ENCODE results near the gene HACD2.

HACD2 gene

DNA sequence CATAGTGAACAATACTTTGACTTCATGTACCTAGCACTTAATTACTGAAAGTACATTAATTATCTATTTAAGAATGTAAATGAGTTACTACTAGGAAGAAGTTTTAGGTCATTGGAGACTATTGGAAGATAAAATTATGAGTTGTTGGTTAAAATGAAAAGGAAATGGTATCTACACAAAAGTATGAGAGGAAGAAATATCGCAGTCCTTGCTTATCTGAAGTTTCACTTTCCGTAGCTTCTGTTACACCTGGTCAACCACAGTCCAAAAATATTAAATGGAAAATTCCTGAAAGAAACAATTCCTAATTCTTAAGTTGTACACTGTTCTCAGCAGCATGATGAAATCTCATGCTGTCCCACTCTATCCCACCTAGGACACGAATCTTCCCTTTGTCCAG is 57.8 kb downstream of the HACD2 start:
- no peaks in the 10 kb centered on the region for H3K9me3 ChIP-seq (ENCODE audit: insufficient read depth, low read depth, low read length)

DNA sequence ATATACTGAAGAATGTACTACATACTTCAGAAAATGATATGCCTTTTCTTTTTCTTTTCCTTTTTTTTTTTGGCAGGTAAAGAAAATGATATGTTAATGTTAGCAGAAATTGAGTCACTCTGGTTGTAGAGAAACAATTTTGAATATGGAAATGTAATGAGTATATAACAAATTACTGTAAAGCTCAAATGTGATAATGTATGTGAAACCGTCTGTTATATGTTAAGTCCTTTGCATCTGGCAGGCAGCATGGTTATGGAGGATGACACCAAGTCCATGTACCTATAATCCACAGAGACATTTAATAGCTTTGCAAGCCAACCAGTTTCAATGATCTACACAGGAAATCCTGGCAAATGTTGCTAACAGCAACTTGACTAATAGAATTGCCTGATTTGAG is 58.4 kb downstream of the HACD2 start:
- Histone ChIP-seq H2BK12ac (ENCODE audit: low read length) (no peak overlapping the region), H3K23ac (ENCODE audit: low read length) (no peak overlapping the region), H3K14ac (ENCODE audit: low read length) (no peak overlapping the region), H2AFZ (ENCODE audit: insufficient read depth, low read length, poor library complexity) (no peak overlapping the region), H3K4ac (ENCODE audit: low read depth, low read length) (no peak overlapping the region), H3K79me2 (ENCODE audit: control insufficient read depth, insufficient read depth, low read length, poor library complexity) (no peaks in the 10 kb centered on the region), H4K8ac (ENCODE audit: low read depth, low read length) (no peak overlapping the region), H3K4me1 (ENCODE audit: control insufficient read depth in 1 of 2, insufficient read depth in 2 of 2, low read length in 2 of 2) (no peaks in the 10 kb centered on the region), H2BK5ac (ENCODE audit: low read depth, low read length, poor library complexity) (no peak overlapping the region), H3K18ac (ENCODE audit: low read length) (no peak overlapping the region), H4K12ac (ENCODE audit: low read depth, low read length) (no peak overlapping the region), H3K36me3 (ENCODE audit: control insufficient read depth in 1 of 2, insufficient read depth in 2 of 2, low read length in 2 of 2) (peaks cover 15 to 21% of the 10 kb centered on the region in 2 experiments), H3K27ac (ENCODE audit: low read depth, low read length) (no peak overlapping the region), H3K9ac (ENCODE audit: low read length) (no peak overlapping the region), H3K79me1 (ENCODE audit: low read length) (no peaks in the 10 kb centered on the region), H3K9me3 (ENCODE audit: insufficient read depth, low read depth, low read length) (no peaks in the 10 kb centered on the region), H2BK120ac (ENCODE audit: insufficient read depth, low read length, poor library complexity) (no peak overlapping the region), H3K27me3 (ENCODE audit: insufficient read depth, low read length) (no peaks in the 10 kb centered on the region), H3K4me2 (ENCODE audit: low read length) (no peak overlapping the region), H4K91ac (ENCODE audit: low read depth, low read length) (no peak overlapping the region), H2AK5ac (ENCODE audit: low read length) (no peak overlapping the region), H3K4me3 (ENCODE audit: low read depth, low read length) (no peak overlapping the region)
- WGBS (ENCODE audit: extremely low coverage, insufficient coverage, insufficient read length), result no CpG with 5 or more reads among the region's 1 CpG
- no peak for DNase-seq

More for the DNA sequence above, 57.8 kb downstream of the HACD2 start:
- no CpG with 5 or more reads among the region's 3 CpGs for WGBS (ENCODE audit: extremely low coverage, insufficient coverage, insufficient read length)
- H3K4me3 ChIP-seq (ENCODE audit: low read depth, low read length), result no peak overlapping the region
- H3K79me2 ChIP-seq (ENCODE audit: control insufficient read depth, insufficient read depth, low read length, poor library complexity), result no peaks in the 10 kb centered on the region
- no peak overlapping the region for H2BK12ac ChIP-seq (ENCODE audit: low read length)
- H3K9ac ChIP-seq (ENCODE audit: low read length), result no peak overlapping the region
- DNase-seq, result no peak
- no peak overlapping the region for H2BK5ac ChIP-seq (ENCODE audit: low read depth, low read length, poor library complexity)
- no peak overlapping the region for H4K8ac ChIP-seq (ENCODE audit: low read depth, low read length)
- H3K14ac ChIP-seq (ENCODE audit: low read length), result no peak overlapping the region
- H3K36me3 ChIP-seq (ENCODE audit: control insufficient read depth in 1 of 2, insufficient read depth in 2 of 2, low read length in 2 of 2), result peaks cover 15 to 20% of the 10 kb centered on the region in 2 experiments
- no peak overlapping the region for H3K23ac ChIP-seq (ENCODE audit: low read length)
- no peak overlapping the region for H3K18ac ChIP-seq (ENCODE audit: low read length)
- H3K27me3 ChIP-seq (ENCODE audit: insufficient read depth, low read length), result no peaks in the 10 kb centered on the region
- H3K4ac ChIP-seq (ENCODE audit: low read depth, low read length), result no peak overlapping the region
- no peak overlapping the region for H2BK120ac ChIP-seq (ENCODE audit: insufficient read depth, low read length, poor library complexity)
- no peak overlapping the region for H4K91ac ChIP-seq (ENCODE audit: low read depth, low read length)
- H3K4me1 ChIP-seq (ENCODE audit: control insufficient read depth in 1 of 2, insufficient read depth in 2 of 2, low read length in 2 of 2), result no peaks in the 10 kb centered on the region
- H3K27ac ChIP-seq (ENCODE audit: low read depth, low read length), result no peak overlapping the region
- H2AK5ac ChIP-seq (ENCODE audit: low read length), result no peak overlapping the region
- no peaks in the 10 kb centered on the region for H3K79me1 ChIP-seq (ENCODE audit: low read length)
- H3K4me2 ChIP-seq (ENCODE audit: low read length), result no peak overlapping the region
- H2AFZ ChIP-seq (ENCODE audit: insufficient read depth, low read length, poor library complexity), result no peak overlapping the region
- no peak overlapping the region for H4K12ac ChIP-seq (ENCODE audit: low read depth, low read length)

- no peak overlapping the region for H3K27ac ChIP-seq (ENCODE audit: low read depth, low read length)
- no peaks in the 10 kb centered on the region for H3K79me1 ChIP-seq (ENCODE audit: low read length)
- no peaks in the 10 kb centered on the region for H3K79me2 ChIP-seq (ENCODE audit: control insufficient read depth, insufficient read depth, low read length, poor library complexity)
- DNase-seq, result no peak
- no peak overlapping the region for H4K8ac ChIP-seq (ENCODE audit: low read depth, low read length)
- no peak overlapping the region for H3K18ac ChIP-seq (ENCODE audit: low read length)
- H3K23ac ChIP-seq (ENCODE audit: low read length), result no peak overlapping the region
- H2AFZ ChIP-seq (ENCODE audit: insufficient read depth, low read length, poor library complexity), result no peak overlapping the region
- no peak overlapping the region for H2AK5ac ChIP-seq (ENCODE audit: low read length)
- H2BK120ac ChIP-seq (ENCODE audit: insufficient read depth, low read length, poor library complexity), result no peak overlapping the region
- H3K9me3 ChIP-seq (ENCODE audit: insufficient read depth, low read depth, low read length), result no peaks in the 10 kb centered on the region
- H2BK12ac ChIP-seq (ENCODE audit: low read length), result no peak overlapping the region
- no peak overlapping the region for H4K91ac ChIP-seq (ENCODE audit: low read depth, low read length)
- H3K27me3 ChIP-seq (ENCODE audit: insufficient read depth, low read length), result no peaks in the 10 kb centered on the region
- peaks cover 15 to 22% of the 10 kb centered on the region in 2 experiments for H3K36me3 ChIP-seq (ENCODE audit: control insufficient read depth in 1 of 2, insufficient read depth in 2 of 2, low read length in 2 of 2)
- H3K4me3 ChIP-seq (ENCODE audit: low read depth, low read length), result no peak overlapping the region
- no peak overlapping the region for H2BK5ac ChIP-seq (ENCODE audit: low read depth, low read length, poor library complexity)
- no peak overlapping the region for H3K4me2 ChIP-seq (ENCODE audit: low read length)
- H4K12ac ChIP-seq (ENCODE audit: low read depth, low read length), result no peak overlapping the region
- H3K4me1 ChIP-seq (ENCODE audit: control insufficient read depth in 1 of 2, insufficient read depth in 2 of 2, low read length in 2 of 2), result no peaks in the 10 kb centered on the region
- H3K14ac ChIP-seq (ENCODE audit: low read length), result no peak overlapping the region
- H3K4ac ChIP-seq (ENCODE audit: low read depth, low read length), result no peak overlapping the region
- no CpG with 5 or more reads among the region's 3 CpGs for WGBS (ENCODE audit: extremely low coverage, insufficient coverage, insufficient read length)
- H3K9ac ChIP-seq (ENCODE audit: low read length), result no peak overlapping the region
These were observed 59.4 kb downstream of the HACD2 start for GRCh38 chr3:123525433-123525832.

DNA sequence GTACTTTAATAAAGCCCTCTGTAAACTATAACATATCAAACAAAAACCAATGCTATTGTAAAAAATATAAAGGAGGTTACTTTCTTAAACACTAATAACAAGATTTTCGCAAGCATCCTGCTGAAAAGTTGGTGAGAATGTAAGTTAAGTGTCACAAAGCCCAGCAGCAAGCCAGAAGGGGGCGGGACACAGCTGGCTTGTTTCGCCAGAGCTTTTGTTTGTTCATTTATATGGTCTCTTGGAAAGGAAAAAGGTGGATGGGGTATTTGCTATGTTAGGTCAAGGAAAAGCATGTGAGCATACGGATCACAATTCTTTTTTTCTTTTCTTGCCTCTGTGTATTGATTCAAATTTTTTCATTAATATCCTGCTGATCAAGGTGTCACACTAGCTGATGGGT is 59.9 kb downstream of the HACD2 start:
- Histone ChIP-seq H3K9me3 (ENCODE audit: insufficient read depth, low read depth, low read length) (no peaks in the 10 kb centered on the region), H3K79me2 (ENCODE audit: control insufficient read depth, insufficient read depth, low read length, poor library complexity) (no peaks in the 10 kb centered on the region), H3K4me1 (ENCODE audit: control insufficient read depth in 1 of 2, insufficient read depth in 2 of 2, low read length in 2 of 2) (no peaks in the 10 kb centered on the region), H3K4ac (ENCODE audit: low read depth, low read length) (no peak overlapping the region), H3K18ac (ENCODE audit: low read length) (no peak overlapping the region), H3K23ac (ENCODE audit: low read length) (no peak overlapping the region), H3K27me3 (ENCODE audit: insufficient read depth, low read length) (no peaks in the 10 kb centered on the region), H2AK5ac (ENCODE audit: low read length) (no peak overlapping the region), H4K91ac (ENCODE audit: low read depth, low read length) (no peak overlapping the region), H3K36me3 (ENCODE audit: control insufficient read depth in 1 of 2, insufficient read depth in 2 of 2, low read length in 2 of 2) (peaks cover 15 to 22% of the 10 kb centered on the region in 2 experiments), H2BK120ac (ENCODE audit: insufficient read depth, low read length, poor library complexity) (no peak overlapping the region), H3K9ac (ENCODE audit: low read length) (no peak overlapping the region), H3K27ac (ENCODE audit: low read depth, low read length) (no peak overlapping the region), H2BK5ac (ENCODE audit: low read depth, low read length, poor library complexity) (no peak overlapping the region), H3K79me1 (ENCODE audit: low read length) (no peaks in the 10 kb centered on the region), H4K8ac (ENCODE audit: low read depth, low read length) (no peak overlapping the region), H3K4me2 (ENCODE audit: low read length) (no peak overlapping the region), H3K4me3 (ENCODE audit: low read depth, low read length) (no peak overlapping the region), H2AFZ (ENCODE audit: insufficient read depth, low read length, poor library complexity) (no peak overlapping the region), H4K12ac (ENCODE audit: low read depth, low read length) (no peak overlapping the region), H3K14ac (ENCODE audit: low read length) (no peak overlapping the region), H2BK12ac (ENCODE audit: low read length) (no peak overlapping the region)
- DNase-seq, result no peak
- WGBS (ENCODE audit: extremely low coverage, insufficient coverage, insufficient read length), result no CpG with 5 or more reads among the region's 4 CpGs

Data from trophoblast cell (in vitro differentiated cells and primary cell).